ENCODE results near the gene FBN1.

The FBN1 gene

GRCh38 chr15:48425051-48425450 lies 220.5 kb downstream of the FBN1 start:
- TF ChIP-seq YY1 (IDR thresholded peaks at IDR 0.05; ENCODE audit: insufficient read depth, insufficient read length) (no peak), ZNF274 (IDR thresholded peaks at IDR 0.05; ENCODE audit: low read depth, low read length) (no peak), SUZ12 (IDR thresholded peaks at IDR 0.05; ENCODE audit: extremely low read depth, insufficient read depth, insufficient read length) (no peak)
- no peak overlapping the region for H3K4me3 ChIP-seq (ENCODE audit: insufficient read length, low read depth)
- no peaks in the 10 kb centered on the region for H3K9me3 ChIP-seq (ENCODE audit: insufficient read depth, low read length)
- H3K4me1 ChIP-seq (ENCODE audit: insufficient read depth, insufficient read length) = no peaks in the 10 kb centered on the region
- H3K9ac ChIP-seq (ENCODE audit: insufficient read length, low read depth) = no peak overlapping the region
- H3K36me3 ChIP-seq (ENCODE audit: insufficient read depth, insufficient read length, low read length) = peaks cover 26% of the 10 kb centered on the region
- no peak for DNase-seq (ENCODE audit: low read depth, low spot score)
- H3K27me3 ChIP-seq (ENCODE audit: insufficient read depth, insufficient read length) = no peaks in the 10 kb centered on the region

GRCh38 chr15:48423896-48424475 lies 221.5 kb downstream of the FBN1 start:
- no peak for DNase-seq (ENCODE audit: low read depth, low spot score)
- H3K9ac ChIP-seq (ENCODE audit: insufficient read length, low read depth) = no peak overlapping the region

GRCh38 chr15:48423342-48423741 lies 222.2 kb downstream of the FBN1 start:
- H3K4me1 ChIP-seq (ENCODE audit: insufficient read depth, insufficient read length) = no peaks in the 10 kb centered on the region
- H3K27me3 ChIP-seq (ENCODE audit: insufficient read depth, insufficient read length) = no peaks in the 10 kb centered on the region
- H3K36me3 ChIP-seq (ENCODE audit: insufficient read depth, insufficient read length, low read length) = peaks cover 28% of the 10 kb centered on the region
- H3K9ac ChIP-seq (ENCODE audit: insufficient read length, low read depth) = no peak overlapping the region
- TF ChIP-seq ZNF274 (IDR thresholded peaks at IDR 0.05; ENCODE audit: low read depth, low read length) (no peak), SUZ12 (IDR thresholded peaks at IDR 0.05; ENCODE audit: extremely low read depth, insufficient read depth, insufficient read length) (no peak), YY1 (IDR thresholded peaks at IDR 0.05; ENCODE audit: insufficient read depth, insufficient read length) (no peak)
- no peak overlapping the region for H3K4me3 ChIP-seq (ENCODE audit: insufficient read length, low read depth)
- no peaks in the 10 kb centered on the region for H3K9me3 ChIP-seq (ENCODE audit: insufficient read depth, low read length)
- DNase-seq (ENCODE audit: low read depth, low spot score) = no peak

More at GRCh38 chr15:48423896-48424475, 221.5 kb downstream of the FBN1 start:
- TF ChIP-seq ZNF274 (IDR thresholded peaks at IDR 0.05; ENCODE audit: low read depth, low read length) = no peak
- no peak for TF ChIP-seq YY1 (IDR thresholded peaks at IDR 0.05; ENCODE audit: insufficient read depth, insufficient read length)
- no peak for TF ChIP-seq SUZ12 (IDR thresholded peaks at IDR 0.05; ENCODE audit: extremely low read depth, insufficient read depth, insufficient read length)
- Histone ChIP-seq H3K4me1 (ENCODE audit: insufficient read depth, insufficient read length) (no peaks in the 10 kb centered on the region), H3K36me3 (ENCODE audit: insufficient read depth, insufficient read length, low read length) (peaks cover 28% of the 10 kb centered on the region), H3K27me3 (ENCODE audit: insufficient read depth, insufficient read length) (no peaks in the 10 kb centered on the region), H3K4me3 (ENCODE audit: insufficient read length, low read depth) (no peak overlapping the region), H3K9me3 (ENCODE audit: insufficient read depth, low read length) (no peaks in the 10 kb centered on the region)

- no peak for TF ChIP-seq SUZ12 (IDR thresholded peaks at IDR 0.05; ENCODE audit: extremely low read depth, insufficient read depth, insufficient read length)
- no peak for TF ChIP-seq YY1 (IDR thresholded peaks at IDR 0.05; ENCODE audit: insufficient read depth, insufficient read length)
- no peak for TF ChIP-seq ZNF274 (IDR thresholded peaks at IDR 0.05; ENCODE audit: low read depth, low read length)
- no peaks in the 10 kb centered on the region for H3K9me3 ChIP-seq (ENCODE audit: insufficient read depth, low read length)
These were observed 223.1 kb downstream of the FBN1 start for GRCh38 chr15:48422401-48422800.

GRCh38 chr15:48421362-48421761 lies 224.1 kb downstream of the FBN1 start:
- Histone ChIP-seq H3K4me3 (ENCODE audit: insufficient read length, low read depth) (no peak overlapping the region), H3K27me3 (ENCODE audit: insufficient read depth, insufficient read length) (no peaks in the 10 kb centered on the region), H3K9ac (ENCODE audit: insufficient read length, low read depth) (no peak overlapping the region), H3K9me3 (ENCODE audit: insufficient read depth, low read length) (no peaks in the 10 kb centered on the region), H3K4me1 (ENCODE audit: insufficient read depth, insufficient read length) (no peaks in the 10 kb centered on the region), H3K36me3 (ENCODE audit: insufficient read depth, insufficient read length, low read length) (peaks cover 28% of the 10 kb centered on the region)
- no peak for TF ChIP-seq SUZ12 (IDR thresholded peaks at IDR 0.05; ENCODE audit: extremely low read depth, insufficient read depth, insufficient read length)
- TF ChIP-seq YY1 (IDR thresholded peaks at IDR 0.05; ENCODE audit: insufficient read depth, insufficient read length) = no peak
- TF ChIP-seq ZNF274 (IDR thresholded peaks at IDR 0.05; ENCODE audit: low read depth, low read length) = no peak
- no peak for DNase-seq (ENCODE audit: low read depth, low spot score)

More at GRCh38 chr15:48422401-48422800, 223.1 kb downstream of the FBN1 start:
- DNase-seq (ENCODE audit: low read depth, low spot score) = no peak
- H3K4me1 ChIP-seq (ENCODE audit: insufficient read depth, insufficient read length) = no peaks in the 10 kb centered on the region
- H3K36me3 ChIP-seq (ENCODE audit: insufficient read depth, insufficient read length, low read length) = peaks cover 28% of the 10 kb centered on the region
- no peak overlapping the region for H3K4me3 ChIP-seq (ENCODE audit: insufficient read length, low read depth)
- H3K9ac ChIP-seq (ENCODE audit: insufficient read length, low read depth) = no peak overlapping the region
- H3K27me3 ChIP-seq (ENCODE audit: insufficient read depth, insufficient read length) = no peaks in the 10 kb centered on the region

- peaks cover 23% of the 10 kb centered on the region for H3K36me3 ChIP-seq (ENCODE audit: insufficient read depth, insufficient read length, low read length)
- no peaks in the 10 kb centered on the region for H3K9me3 ChIP-seq (ENCODE audit: insufficient read depth, low read length)
- no peaks in the 10 kb centered on the region for H3K4me1 ChIP-seq (ENCODE audit: insufficient read depth, insufficient read length)
- DNase-seq (ENCODE audit: low read depth, low spot score) = no peak
- TF ChIP-seq ZNF274 (IDR thresholded peaks at IDR 0.05; ENCODE audit: low read depth, low read length) (no peak), YY1 (IDR thresholded peaks at IDR 0.05; ENCODE audit: insufficient read depth, insufficient read length) (no peak), SUZ12 (IDR thresholded peaks at IDR 0.05; ENCODE audit: extremely low read depth, insufficient read depth, insufficient read length) (no peak)
- H3K9ac ChIP-seq (ENCODE audit: insufficient read length, low read depth) = no peak overlapping the region
- H3K27me3 ChIP-seq (ENCODE audit: insufficient read depth, insufficient read length) = no peaks in the 10 kb centered on the region
- no peak overlapping the region for H3K4me3 ChIP-seq (ENCODE audit: insufficient read length, low read depth)
These were observed 225.6 kb downstream of the FBN1 start for GRCh38 chr15:48419896-48420295.

GRCh38 chr15:48418343-48418742 lies 227.2 kb downstream of the FBN1 start:
- H3K27me3 ChIP-seq (ENCODE audit: insufficient read depth, insufficient read length) = no peaks in the 10 kb centered on the region
- H3K9me3 ChIP-seq (ENCODE audit: insufficient read depth, low read length) = no peaks in the 10 kb centered on the region
- H3K36me3 ChIP-seq (ENCODE audit: insufficient read depth, insufficient read length, low read length) = peaks cover 21% of the 10 kb centered on the region
- H3K4me1 ChIP-seq (ENCODE audit: insufficient read depth, insufficient read length) = no peaks in the 10 kb centered on the region
- H3K9ac ChIP-seq (ENCODE audit: insufficient read length, low read depth) = no peak overlapping the region
- H3K4me3 ChIP-seq (ENCODE audit: insufficient read length, low read depth) = no peak overlapping the region
- TF ChIP-seq ZNF274 (IDR thresholded peaks at IDR 0.05; ENCODE audit: low read depth, low read length) (no peak), SUZ12 (IDR thresholded peaks at IDR 0.05; ENCODE audit: extremely low read depth, insufficient read depth, insufficient read length) (no peak)
- no peak for DNase-seq (ENCODE audit: low read depth, low spot score)
